ENCODE results near the gene RPL23.

The RPL23 gene

GRCh38 chr17:38877130-38877851 is 23.8 kb upstream of the RPL23 start:
- TF ChIP-seq CTCF (conservative IDR thresholded peaks at IDR 0.05; ENCODE audit: control insufficient read depth, insufficient read depth, low read depth, low read length): no peak
- DNase-seq (ENCODE audit: low read depth): no peak

GRCh38 chr17:38875477-38876075 is 22.1 kb upstream of the RPL23 start:
- TF ChIP-seq CTCF (conservative IDR thresholded peaks at IDR 0.05; ENCODE audit: control insufficient read depth, insufficient read depth, low read depth, low read length): no peak
- no peak overlapping the region for H3K4me3 ChIP-seq (ENCODE audit: control insufficient read depth, low read depth, low read length)
- no peak for DNase-seq (ENCODE audit: low read depth)

More at GRCh38 chr17:38877130-38877851, 23.8 kb upstream of the RPL23 start:
- no peak overlapping the region for H3K4me3 ChIP-seq (ENCODE audit: control insufficient read depth, low read depth, low read length)

GRCh38 chr17:38874505-38875400 is 21.2 kb upstream of the RPL23 start:
- TF ChIP-seq CTCF (conservative IDR thresholded peaks at IDR 0.05; ENCODE audit: control insufficient read depth, insufficient read depth, low read depth, low read length): no peak
- no peak for DNase-seq (ENCODE audit: low read depth)
- no peak overlapping the region for H3K4me3 ChIP-seq (ENCODE audit: control insufficient read depth, low read depth, low read length)

GRCh38 chr17:38873640-38874380 is 20.3 kb upstream of the RPL23 start:
- no peak for DNase-seq (ENCODE audit: low read depth)
- TF ChIP-seq CTCF (conservative IDR thresholded peaks at IDR 0.05; ENCODE audit: control insufficient read depth, insufficient read depth, low read depth, low read length): no peak
- H3K4me3 ChIP-seq (ENCODE audit: control insufficient read depth, low read depth, low read length): no peak overlapping the region

GRCh38 chr17:38872671-38873385 is 19.3 kb upstream of the RPL23 start:
- no peak overlapping the region for H3K4me3 ChIP-seq (ENCODE audit: control insufficient read depth, low read depth, low read length)
- no peak for TF ChIP-seq CTCF (conservative IDR thresholded peaks at IDR 0.05; ENCODE audit: control insufficient read depth, insufficient read depth, low read depth, low read length)
- DNase-seq (ENCODE audit: low read depth): no peak

Measured in fibroblast of mammary gland (primary cell).